DMS53 treated with DMSO at 0.1 percent for 48 hours (cell line): ENCODE results near the gene TFF2.

Experiments used
- DNase-seq: peaks from one replicate; lab custom pipeline; 2025; ENCODE audit not compliant: unreplicated experiment; lab: John Stamatoyannopoulos, UW

The TFF2 gene

DNA sequence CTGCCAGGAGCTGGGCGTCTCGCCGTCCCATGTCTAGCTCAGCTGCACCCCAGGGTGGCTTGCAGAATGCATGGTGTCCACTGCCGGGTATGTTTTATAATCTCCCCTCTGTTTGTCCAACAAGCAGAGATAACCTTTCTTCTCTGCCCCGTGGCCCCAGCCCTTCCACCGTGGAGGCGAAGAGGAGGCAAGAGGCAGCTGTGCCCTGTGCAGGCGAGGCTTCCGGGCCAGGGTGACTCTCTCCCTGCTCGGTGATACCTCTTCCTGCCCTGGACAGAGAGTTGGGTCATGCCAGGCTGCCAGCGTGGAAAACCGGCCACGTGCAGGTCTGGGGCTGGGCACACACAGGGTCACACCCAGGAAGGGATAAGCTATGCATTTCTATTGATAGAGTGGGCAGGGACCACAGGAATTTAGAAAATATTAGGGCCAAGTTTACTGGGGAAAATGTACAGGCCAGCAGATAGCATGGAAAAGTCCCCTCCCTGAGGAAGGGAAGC is at the start of gene TFF2:
Gene TFF2 (minus strand): TSS at position 68 of the 500 bp plus-strand sequence. CDS start 37 bp downstream, at position 31.
- no peak for DNase-seq

DNA sequence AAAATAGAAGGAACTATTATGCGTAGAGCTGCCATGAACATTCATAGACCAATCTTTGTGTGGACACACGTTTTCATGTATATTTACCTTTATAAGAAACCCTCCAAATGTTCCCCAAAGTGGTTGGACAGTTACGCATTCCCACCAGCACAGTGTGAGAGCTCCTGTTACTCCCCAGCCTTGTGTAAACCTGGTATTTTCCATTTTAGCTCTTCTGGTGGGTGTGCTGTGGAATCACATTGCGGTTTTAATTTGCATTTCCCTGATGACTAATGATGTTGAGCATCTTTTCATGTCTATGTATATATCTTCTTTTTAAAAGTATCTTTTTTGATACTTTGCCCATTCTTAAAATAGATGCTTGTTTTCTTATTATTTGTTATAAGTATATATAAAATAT is 49.7 kb upstream of the TFF2 start:
- no peak for DNase-seq

GRCh38 chr21:42398436-42399028 is 47.7 kb upstream of the TFF2 start:
- no peak for DNase-seq

GRCh38 chr21:42397746-42398394 is 47.1 kb upstream of the TFF2 start:
- no peak for DNase-seq

DNA sequence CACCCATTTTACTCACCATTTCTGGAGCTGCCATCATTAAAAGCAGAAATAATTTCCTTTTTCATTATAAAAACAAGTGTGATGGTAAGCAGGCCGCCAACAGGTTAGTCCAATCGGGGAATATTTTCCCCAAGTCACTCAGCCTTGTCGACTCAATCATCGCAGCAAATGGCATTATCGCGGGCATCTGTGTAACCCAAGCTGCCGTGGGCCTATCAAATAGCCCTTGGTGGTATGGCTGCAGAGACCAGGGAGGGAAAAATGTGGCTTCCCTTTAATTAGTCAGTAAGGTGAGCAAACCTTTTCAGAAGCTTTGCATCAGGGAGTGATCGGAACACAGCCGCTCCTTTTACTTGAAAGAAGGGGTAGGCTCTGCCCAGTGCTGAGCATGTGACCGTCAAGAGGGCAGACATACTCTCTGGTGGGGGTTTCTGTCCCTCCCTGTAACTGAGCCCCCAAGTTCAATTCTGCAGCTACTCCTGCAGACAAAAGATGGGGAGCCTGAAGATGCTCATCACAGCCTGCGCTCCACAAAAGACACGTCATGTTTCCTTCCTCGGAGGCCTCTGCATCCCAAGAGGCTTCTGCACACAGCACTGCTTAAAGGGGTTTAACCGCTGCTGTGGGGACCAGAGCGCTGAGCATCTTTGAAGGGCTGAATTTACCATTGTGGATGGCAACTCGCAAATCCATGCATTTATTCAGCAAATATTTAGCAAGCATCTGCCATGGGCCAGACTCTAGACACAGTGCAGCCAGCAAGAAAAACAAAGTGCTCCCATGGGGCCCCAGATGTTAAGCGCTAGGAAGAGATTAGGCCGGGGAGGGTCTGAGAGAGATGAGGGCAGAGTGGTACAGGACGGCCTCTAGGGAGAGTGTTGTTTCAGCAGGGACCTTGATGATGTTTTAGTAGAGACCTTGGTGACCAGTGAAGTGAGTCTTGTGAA is 46.3 kb upstream of the TFF2 start:
- no peak for DNase-seq

GRCh38 chr21:42395905-42396651 is 45.3 kb upstream of the TFF2 start, which contains the start of gene TMPRSS3:
Gene TMPRSS3 (minus strand): TSS chr21:42396052. CDS start chr21:42395417, 635 bp downstream.
- DNase-seq = no peak

- DNase-seq = no peak
These were observed 44.5 kb upstream of the TFF2 start for GRCh38 chr21:42395302-42395701.

- no peak for DNase-seq
These were observed 42.7 kb upstream of the TFF2 start for GRCh38 chr21:42393443-42393950.

GRCh38 chr21:42392731-42393442 is 42.1 kb upstream of the TFF2 start:
- no peak for DNase-seq

DNA sequence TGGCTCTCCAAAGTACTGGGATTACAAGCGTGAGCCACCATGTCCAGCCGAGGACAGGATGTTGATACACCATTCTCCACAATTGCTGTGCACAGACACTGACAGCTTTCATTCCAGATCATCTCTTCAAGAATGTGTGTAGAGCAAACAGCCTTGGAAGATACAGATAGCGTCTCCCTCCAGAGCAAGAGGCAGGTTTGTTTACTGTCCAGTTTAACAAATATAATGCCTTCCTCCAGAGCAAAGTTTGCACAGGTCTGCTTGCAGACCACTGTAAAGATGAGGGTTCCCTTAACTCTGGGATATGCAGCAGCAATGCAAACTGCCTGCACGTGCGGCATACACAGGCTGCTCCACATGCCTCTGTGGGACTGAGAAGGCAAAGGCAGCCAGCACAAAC is 40.5 kb upstream of the TFF2 start:
- no peak for DNase-seq

DNA sequence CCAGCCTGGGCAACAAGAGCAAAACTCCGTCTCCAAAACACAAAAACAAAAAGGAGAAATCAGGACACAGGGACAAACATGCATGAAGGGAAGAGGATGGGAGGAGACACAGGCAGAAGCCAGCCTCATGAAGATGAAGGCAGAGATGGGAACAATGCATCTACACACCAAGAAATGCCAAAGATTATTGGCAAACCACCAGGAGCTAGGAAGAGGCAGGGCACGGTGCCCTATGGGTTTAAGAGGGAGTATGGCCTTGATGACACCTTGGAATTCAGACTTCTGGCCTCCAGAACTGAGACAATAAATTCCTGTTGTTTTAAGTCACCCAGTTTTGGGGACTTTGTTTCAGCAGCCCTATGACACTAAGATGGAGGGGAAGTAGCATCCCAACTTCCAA is 39.9 kb upstream of the TFF2 start:
- no peak for DNase-seq

DNA sequence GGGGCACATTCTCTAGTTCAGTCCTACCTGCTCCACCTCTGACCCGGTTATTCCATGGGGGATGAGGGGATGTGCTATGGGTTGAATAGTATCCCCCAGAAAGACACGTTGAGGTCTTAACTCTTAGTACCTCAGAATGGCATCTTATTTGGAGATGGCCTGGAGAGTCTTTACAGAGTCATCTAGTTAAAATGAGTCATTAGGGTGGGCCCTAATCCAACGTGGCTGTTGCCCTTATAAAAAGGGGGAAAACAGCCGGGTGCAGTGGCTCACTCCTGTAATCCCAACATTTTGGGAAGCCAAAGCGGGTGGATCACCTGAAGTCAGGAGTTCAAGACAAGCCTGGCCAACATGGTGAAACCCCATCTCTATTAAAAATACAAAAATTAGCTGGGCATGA is 39.4 kb upstream of the TFF2 start:
- DNase-seq = no peak

DNA sequence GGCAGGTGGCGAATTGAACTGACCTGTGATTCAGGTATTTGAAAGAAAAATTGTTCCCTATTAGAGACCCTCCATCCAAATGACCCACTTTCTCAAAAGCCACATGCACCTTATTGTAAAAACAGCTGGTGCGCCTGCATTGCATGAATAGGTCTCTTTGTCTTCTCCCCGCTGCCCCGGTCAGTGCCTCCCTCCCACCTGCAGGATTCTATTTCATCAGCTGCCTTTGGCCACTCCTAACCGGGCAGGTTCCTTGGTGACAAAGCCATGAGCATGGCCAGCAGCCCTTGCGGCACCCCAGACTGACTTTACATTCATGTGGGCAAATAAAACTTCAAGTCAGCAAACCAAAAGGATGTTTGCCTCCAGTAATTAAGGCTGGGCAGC is 38.6 kb upstream of the TFF2 start:
- DNase-seq = peak; percentile 55

DNA sequence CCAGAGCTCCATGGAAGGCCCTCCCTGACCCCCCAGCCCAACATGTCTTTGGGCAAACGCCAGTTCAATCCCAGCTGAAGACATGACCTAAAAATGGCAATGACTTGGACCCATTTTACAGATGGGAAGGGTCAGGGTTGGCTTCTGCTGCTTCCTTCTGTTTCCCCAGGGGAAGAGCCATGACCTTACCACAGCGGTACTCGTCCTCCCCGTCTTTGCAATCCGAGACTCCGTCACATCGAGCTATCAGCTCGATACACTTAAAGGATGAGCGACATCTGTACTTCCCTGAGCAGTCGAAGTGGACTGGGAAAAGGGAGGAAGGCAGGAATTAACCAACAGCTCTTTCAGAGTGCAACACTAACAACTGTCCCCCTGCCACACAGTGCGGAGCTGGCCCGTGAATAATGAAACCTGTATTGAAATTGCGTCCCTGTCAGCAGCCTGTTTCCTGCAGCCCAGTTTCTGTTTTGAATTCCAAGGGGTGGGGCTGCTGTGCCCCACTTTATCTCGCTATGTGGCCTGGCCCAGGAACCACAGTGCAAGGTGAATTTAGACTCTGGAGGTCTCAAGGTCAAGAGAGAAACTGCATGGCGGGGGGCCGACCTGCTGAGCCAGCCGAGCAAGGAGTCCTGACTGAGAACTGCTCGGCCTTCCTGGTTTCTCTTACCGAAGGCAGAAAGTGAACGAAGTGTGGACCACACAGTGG is 38.1 kb upstream of the TFF2 start:
- peak; percentile 11 for DNase-seq

GRCh38 chr21:42387843-42388340 is 37.1 kb upstream of the TFF2 start:
- no peak for DNase-seq

- DNase-seq = no peak
These were observed 36.4 kb upstream of the TFF2 start for GRCh38 chr21:42387164-42387563.

DNA sequence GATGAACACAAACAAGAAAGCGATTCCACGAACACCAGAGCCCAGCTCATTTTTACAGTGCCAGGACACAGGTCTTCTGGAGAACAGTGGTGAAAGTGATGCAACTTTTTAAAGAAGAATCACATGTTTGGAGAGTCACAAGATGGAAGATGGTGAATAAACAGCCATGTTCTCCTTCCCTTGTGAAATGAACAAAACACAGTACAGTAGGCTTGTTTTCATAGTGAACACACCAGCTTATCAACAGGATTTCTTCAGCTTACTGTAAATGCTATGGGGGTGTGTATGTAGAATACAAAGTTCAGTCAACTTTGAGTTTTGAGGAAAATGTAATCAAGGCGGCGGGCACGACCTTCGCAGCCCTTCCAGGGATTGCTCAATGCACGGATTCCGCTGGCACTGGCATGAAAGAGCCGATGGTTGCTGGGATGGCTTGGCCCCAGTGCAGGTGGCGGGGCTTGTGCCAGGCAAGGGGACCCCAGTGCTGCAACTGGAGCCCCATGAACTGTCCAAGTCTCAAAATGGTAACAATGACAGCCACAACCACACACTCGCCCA is 35.3 kb upstream of the TFF2 start:
- no peak for DNase-seq

- DNase-seq = no peak
These were observed 34.8 kb upstream of the TFF2 start for GRCh38 chr21:42385619-42386018.

DNA sequence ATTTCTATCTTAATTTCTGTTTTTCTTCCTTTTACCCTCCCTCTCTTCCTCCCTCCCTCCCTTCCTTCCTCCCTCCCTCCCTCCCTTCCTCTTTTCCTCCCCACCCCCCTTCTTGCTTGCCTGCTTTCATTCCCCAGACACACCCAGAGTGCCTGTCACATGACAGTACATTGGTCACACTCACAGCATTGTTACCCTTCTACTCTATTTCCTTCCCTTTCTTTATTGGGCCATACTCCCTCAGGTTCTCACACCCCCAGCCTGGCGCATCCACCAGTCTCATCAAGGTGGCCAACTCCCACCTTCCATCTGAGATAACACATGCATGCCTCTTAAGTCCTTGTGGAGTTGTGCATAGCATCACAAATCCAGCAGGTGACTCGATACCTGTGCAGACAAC is 34.2 kb upstream of the TFF2 start:
- DNase-seq = no peak
